AG10803 (cell line): ENCODE data around the gene RASGRP3.
A peak's percentile ranks its signal among the peaks of the same experiment; 100 is the strongest.

Source experiments
- DNase-seq: peaks from one replicate; pipeline ENCODE4 v3.0.0; 2010; ENCODE audit warnings: low read depth
- H3K4me3 ChIP-seq: 2 replicates; pipeline ENCODE4 v1.5.1; 2011; ENCODE audit warnings: mild to moderate bottlenecking, low read length, control low read depth
- CTCF ChIP-seq: conservative IDR thresholded peaks from 2 replicates; pipeline ENCODE4 v1.5.1; 2011; ENCODE audit warnings: mild to moderate bottlenecking, low read length, control low read depth, inconsistent platforms

Gene RASGRP3

GRCh38 chr2:33522576-33522975 lies 46.1 kb downstream of the RASGRP3 start:
- no peak for TF ChIP-seq CTCF
- DNase-seq = peak; percentile 39
- H3K4me3 ChIP-seq = no peak overlapping the region

DNA sequence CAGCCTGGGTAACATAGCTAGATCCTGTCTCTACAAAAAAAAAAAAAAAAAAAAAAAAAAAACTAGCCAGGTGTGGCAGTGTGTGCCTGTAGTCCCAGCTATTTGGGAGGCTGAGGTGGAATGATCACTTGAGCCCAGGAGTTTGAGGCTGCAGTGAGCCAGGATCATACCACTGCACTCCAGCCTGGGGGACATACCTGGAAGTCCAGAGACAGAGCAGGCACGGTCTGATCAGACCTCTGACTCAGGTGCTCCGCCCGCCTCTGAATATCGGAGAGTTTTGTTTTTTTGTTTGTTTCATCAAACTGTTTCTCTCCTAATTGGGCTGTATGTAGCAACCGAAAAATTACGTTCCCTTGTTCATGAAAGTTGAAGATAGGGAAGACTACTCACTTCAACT lies 49.2 kb downstream of the RASGRP3 start:
- no peak for TF ChIP-seq CTCF

DNA sequence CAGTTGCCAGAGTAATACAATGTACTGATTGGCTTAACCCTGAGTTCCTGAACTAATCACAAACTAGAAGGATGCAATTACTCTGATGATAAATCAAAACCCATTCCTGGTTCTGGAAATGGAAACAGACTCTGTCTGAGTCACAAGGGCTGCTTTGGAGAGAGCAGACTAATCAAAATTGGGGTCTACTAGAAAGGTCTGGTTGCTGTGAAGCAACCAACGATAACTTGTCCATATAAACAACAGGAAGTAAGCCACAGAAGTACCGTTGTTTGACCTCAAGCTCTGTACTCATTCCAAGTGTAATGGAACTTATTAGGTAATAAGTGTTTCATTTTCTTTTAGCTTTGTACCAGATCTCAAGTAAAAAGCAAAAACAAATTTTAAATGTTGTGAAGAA lies 49.7 kb downstream of the RASGRP3 start:
- TF ChIP-seq CTCF = no peak
- no peak overlapping the region for H3K4me3 ChIP-seq
- peak; percentile 67 for DNase-seq

More for the DNA sequence above, 49.2 kb downstream of the RASGRP3 start:
- no peak for DNase-seq
- H3K4me3 ChIP-seq = no peak overlapping the region

DNA sequence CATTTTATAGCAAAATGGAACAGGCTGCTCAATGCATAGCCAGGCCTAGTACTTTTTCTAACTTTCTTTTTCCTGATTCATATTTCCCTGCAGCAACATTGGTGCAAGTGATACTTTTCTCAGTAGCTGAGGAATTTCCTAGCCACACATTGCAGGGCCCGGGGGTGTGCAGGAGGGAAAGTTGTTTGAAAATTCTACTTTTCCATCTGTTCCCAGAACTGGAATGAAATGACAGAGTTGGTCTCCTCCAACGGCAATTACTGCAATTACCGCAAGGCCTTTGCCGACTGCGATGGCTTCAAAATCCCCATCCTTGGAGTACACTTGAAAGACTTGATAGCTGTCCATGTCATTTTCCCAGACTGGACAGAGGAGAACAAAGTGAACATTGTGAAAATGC lies 50.5 kb downstream of the RASGRP3 start:
- H3K4me3 ChIP-seq = no peak overlapping the region
- no peak for DNase-seq
- no peak for TF ChIP-seq CTCF

DNA sequence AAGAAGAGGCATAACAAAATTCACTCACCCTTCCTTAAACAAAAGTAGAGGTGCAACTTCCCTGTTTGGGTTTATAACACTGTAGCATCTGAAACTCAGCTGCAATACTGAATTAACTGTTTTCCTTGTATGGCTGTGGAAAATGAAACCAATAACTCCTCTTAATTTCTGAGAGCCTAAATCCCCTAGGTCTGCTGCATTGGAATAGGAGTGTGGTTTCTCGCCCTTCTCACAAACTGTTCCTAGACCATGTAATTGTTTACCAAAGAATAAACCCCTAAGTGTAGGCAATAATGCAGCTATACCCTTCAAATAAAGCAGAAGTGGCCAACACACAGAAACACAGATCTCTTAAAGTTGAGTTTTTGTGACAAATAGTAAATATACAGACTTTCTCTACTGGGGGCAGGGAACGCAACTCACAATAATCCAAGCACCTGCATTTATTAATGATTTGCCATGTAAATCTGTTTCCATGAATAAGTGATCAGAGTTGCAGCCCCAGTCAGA lies 52.0 kb downstream of the RASGRP3 start:
- TF ChIP-seq CTCF = no peak
- H3K4me3 ChIP-seq = no peak overlapping the region
- DNase-seq = no peak

DNA sequence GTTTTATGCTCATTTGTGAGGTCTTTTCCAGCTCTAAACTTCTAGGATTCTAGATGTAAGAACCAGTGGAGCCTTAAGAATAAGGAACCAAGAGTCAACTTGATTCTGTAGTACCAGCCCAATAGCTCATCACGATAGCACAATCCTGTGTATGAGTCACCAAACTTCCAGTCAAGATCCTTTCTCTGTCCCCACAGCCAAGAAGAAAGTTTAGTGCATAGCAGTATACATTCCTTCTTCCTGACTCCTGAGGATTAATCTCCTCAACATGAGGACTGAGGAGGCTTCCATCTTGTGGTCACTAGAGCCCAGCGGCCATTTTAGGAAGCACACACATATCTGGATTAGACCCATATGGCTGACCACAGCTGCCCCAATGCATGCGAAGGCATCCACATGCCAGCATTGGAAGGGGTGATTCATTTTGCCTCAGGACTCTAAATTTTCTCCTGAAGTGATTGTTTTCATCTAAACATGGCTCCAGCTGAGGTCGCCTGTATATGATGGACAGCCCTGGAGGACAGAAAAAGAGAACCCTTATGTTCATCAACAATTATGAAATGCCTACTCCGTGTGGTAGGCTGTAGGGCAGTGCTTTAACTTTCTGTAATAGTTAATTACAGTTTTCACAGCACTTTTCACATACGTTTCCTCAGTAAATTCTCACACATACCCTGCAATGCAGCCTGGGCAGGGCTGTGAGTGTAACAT lies 53.5 kb downstream of the RASGRP3 start:
- no peak overlapping the region for H3K4me3 ChIP-seq
- peak; percentile 28 for TF ChIP-seq CTCF
- peak; percentile 99 for DNase-seq
